HL-60/S4 (cell line): Measurements from ENCODE around the gene FAM216B.
"Not testable (repeated sequence)": the region's sequence is repeated elsewhere in the genome, so short reads cannot be mapped to it uniquely, and the experiment has no call there.

Experiments used
- in situ Hi-C: fragments of 300-500 bp; cut with MboI; formaldehyde crosslinking; loops from 2 replicates; pipeline ENCODE4 v1.14.3; 2022; ENCODE audit warnings: low sequenced_read_pairs

The FAM216B gene

DNA sequence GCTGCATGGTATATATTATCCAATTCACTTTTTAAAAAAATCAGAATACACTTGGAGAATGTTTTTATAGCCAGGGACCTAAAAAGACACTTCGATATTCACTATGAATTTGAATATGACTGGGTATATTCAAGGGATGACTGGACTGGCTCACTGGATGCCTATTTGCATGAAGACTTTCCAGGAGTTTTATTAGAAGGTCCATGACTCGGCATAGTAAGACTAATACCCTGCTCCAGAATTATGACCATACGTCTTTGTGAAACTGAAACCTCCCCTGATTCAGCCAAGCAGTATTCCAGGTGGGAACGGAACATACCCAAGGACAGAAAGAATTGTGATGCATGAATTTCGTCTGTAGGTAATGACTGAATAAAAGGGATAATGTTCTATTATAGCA is 3.9 kb upstream of the FAM216B start:
- in situ Hi-C loops = no loop called here

DNA sequence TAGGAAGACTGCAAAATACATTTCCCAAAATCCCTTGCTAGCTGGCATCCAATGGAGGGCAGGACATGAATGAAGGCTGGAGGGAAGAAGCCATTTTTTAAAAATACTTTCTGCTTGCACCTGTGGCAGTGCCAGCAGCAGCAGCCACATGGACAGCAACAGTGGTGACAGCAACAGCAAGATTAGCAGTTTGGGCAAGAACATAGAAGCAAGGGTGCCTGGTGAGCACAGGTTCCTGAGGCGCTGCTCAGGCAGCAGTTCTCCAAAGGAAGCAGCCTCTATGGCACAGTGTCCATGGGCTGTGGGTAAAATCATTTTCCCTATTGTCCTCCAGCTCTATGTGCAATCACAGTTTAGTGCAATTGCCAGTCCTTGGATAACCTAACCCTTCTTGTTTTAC is 1.3 kb upstream of the FAM216B start:
- in situ Hi-C loops = no loop called here

DNA sequence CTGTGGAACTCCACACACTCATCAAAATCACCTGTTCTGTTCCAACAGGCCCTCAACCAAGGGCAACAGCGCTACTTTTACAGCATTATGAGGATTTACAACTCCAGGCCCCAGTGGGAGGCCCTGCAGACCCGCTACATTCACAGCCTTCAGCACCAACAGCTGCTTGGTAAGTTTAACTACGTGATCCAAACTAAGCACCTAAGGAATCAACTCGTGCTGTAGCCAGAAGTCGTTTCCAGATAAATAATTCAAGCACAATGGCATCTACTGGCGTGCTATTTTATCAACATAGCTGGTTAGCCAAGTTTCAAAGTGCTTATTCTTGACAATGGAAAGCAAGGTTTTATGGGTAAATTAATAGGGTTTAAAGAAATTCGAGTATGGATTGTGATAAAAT is 5.3 kb downstream of the FAM216B start:
- in situ Hi-C loops = no loop called here

DNA sequence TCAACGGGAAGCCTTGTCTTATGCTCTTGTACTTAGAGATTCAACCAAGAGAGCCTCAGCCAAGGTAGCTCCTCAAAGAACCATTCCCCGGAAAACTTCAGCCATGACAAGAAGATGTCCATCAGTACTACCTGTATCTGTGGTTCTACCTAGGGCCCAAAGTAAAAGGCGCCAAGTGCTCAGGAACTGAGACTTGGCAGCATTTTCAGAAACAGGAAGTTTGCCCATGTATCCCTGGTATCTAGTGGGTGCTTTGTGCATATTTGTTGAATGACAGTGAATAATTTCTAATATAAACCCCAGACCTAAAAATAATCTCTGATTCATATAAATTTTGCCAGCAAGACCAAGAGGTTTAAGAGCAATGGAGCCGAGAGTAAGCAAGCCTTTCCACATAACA is 7.2 kb downstream of the FAM216B start:
- in situ Hi-C loops = no loop called here

DNA sequence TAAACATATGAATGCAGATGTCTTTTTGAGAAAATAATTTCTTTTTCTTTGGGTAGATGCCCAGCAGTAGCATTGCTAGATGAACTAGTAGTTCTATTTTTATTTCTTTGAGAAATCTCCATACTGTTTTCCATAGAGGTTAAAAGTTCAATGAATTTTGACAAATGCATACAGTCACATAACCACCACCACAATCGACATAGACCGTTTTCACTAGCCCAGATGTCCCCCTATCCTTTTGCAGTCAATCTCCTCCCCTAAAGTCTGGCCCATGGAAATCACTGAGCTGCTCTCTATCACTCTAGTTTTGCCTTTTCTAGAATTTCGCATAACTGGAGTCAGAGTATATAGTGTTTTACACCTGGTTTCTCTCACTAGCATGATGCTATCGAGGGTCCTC is 10.8 kb downstream of the FAM216B start:
- in situ Hi-C loops = no loop called here

DNA sequence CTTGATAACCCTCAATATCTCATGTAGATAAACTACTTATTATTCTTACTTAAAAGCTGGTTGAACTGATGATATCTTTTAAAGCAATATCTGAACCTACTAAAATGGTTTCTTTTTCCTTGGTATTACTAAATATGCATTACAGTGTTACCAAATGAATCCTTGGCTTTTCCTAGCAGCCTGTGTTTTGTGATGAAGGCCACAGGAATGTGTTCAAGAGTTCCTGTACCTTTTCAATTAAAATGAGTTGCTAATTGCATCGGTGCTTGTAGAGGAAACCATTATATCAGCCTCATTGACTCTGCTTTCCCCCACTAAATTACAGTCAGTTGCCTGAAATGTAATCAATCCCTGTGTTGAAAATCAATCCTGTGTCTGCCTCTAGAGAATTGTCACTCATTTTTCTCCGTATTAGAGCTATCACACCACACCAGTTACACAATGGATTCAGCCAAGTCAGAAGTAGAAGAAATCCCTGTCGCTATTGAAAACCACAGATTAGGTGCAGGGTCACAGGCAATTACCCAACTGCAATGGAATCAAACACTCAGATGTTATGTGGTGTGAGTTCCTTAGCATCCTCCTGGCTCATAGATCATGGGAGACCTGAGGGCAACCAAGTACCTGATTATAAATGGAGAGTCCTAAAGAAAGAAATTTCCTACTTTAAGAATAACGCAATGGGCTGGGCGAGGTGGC is 13.3 kb downstream of the FAM216B start:
- in situ Hi-C loops = no loop called here

DNA sequence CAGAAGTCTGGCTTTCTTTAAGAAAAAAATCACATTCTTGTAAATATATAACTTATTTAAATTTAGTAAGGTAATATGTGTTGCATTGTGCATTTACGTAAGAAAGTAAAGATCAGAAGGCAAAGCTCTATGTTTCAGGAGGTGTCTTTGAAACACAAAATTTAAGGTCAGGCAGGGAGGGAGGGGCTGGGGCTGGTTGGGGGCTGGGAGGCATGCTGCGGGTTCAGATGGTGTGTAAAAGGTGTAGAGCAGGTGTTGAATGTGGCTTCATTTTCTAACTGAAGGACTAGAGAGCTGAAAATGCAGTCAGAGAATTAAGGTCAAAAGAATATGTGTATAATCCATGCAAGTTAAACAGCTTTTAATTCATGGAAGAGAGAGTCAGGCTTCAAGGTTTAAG is 14.3 kb downstream of the FAM216B start:
- in situ Hi-C loops = no loop called here

DNA sequence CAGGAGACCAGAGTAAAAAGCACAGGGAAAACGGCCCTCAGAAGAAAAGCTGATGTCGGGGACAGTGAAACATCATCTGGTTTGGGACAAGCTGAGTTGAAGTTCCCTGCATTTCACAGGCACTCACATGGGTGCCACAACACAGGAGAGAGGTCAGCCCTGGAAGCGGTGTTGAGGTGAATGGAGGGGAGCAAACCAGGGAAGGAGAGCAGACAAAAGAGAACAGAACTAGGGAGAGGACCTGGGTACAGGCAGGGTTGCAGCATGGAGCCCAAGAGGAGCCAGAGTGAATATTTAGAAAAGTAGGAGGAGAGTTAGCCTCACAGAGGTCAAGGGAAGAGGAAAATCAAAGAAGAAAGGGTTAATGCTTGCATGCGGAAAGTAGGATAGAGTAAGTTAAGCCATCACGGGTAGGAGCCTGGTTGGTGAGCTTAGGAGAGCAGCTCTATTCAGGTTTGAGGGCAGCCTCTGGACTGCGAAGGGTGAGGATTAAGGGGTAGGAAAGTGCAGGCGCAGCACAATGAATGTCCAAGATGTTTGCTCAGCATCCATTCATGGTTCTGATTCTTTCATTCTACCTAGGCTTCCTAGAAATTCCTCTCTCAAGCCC is 15.5 kb downstream of the FAM216B start:
- in situ Hi-C loops = no loop called here

DNA sequence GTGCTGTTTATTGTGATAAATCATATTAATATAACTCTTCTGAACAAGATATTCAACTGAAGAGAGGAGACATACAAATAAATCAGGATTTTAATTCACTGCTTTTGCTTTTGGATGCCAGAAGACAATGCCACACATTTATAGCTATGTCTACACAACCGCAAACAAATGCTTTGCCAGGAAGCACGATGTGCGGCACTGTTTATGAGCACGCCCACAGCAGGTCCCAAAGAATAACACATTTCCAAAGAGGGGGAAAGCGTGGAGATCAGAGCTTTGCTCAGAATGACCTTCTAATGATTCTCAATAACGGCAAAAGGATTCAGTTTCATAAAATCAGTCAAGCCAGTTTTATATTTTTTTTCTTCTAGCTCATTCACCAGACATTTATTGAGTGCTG is 16.7 kb downstream of the FAM216B start:
- in situ Hi-C loops = no loop called here

DNA sequence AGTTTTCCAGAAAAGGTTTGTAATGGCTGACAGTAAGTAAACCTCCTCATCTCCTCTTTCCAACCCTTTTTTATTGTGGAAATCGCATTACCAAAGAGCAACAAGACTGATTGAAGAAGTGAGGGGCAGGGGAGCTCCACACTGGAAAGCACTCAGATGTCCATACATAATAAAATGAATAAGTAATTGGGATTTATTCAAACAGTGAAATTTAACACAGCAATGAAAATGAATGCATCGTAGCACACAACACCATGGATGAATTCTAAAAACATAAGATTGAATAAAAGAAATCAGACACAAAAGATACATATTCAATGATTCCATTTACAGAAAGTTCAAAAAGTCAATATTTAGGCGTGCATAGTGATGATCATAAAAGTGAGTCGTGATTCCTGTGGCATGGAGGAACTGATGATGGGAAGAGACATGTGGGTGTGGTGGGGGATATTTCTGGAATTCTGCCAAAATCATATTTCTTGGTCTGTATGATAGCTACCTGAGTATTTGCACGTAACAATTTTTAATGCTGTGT is 18.8 kb downstream of the FAM216B start:
- in situ Hi-C loops = no loop called here

DNA sequence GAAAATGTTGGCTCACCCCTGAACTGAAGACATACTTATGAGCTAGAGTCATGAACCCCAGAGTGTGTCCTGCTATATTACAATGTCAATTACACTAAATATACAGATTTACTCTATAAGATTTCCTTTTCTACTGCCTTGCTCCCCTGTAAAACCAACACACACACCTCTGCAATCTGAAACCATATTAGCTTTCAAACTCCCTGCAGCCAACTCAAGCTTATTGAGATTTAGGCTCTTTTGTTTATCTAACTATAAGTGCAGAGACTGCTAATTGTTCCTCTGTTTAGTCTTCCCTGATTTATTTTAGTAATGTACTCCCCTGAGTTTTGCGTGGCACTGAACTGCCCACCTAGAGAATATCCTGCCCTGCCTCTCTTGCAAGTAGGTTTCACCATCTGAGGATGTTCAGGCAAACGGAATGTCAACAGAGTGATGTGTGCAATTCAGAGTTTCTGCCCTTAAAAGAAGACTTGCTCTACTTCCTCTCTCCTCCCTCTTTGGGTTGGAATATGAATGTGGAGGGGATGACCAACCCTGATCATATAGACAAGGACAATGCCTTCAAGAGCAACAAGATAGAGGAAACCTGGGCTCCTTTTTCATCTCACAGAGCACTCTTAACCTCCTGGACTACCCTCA is 22.3 kb downstream of the FAM216B start:
- in situ Hi-C loops = no loop called here

DNA sequence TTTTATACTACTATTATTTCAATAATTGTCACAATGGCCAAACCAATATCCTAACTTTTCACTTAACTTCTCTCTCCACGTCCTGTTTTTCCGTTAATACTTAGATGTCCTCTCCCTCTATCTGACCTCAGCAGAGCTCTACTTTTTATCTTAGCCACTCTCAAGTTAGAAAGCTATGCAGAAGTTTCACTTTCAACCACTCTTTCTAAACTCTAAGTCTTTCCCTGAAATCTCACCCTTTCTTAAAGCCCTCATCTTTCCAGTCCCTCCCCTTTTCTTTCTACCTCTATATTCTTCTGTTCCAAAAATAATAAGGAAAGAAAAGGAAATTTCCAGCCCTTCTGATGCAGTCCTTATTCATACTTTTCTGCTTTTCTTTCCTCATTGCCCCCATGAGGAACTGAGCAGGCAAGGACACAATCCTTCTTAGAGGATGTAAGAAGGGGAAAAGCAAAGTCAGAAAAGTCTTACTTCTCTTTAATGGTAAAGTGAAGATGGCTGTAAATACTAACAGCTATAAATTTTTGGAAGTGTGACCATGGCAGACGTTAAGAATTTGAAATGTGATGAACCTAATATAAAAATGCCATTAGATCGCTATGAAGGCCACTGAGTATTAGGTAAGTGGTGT is 23.0 kb downstream of the FAM216B start:
- in situ Hi-C loops = no loop called here

DNA sequence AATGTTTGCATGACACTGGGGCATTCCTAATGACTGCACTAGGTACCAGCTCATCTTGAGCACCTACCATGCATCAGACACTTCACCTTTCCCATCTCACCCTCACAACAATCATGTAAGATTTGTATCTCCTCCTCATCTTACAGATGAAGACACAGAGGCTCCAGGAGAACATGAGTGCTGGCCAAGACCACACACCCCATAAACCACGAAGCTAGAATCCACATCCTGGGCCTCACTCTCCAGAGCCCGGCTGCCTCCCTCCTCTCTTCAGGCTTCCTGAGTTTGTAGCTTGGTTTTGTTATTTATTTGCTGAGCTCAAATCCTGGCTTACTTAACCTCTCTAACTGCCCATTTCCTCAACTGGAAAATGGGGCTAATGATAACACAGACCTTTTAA is 25.9 kb downstream of the FAM216B start:
- in situ Hi-C loops = no loop called here

DNA sequence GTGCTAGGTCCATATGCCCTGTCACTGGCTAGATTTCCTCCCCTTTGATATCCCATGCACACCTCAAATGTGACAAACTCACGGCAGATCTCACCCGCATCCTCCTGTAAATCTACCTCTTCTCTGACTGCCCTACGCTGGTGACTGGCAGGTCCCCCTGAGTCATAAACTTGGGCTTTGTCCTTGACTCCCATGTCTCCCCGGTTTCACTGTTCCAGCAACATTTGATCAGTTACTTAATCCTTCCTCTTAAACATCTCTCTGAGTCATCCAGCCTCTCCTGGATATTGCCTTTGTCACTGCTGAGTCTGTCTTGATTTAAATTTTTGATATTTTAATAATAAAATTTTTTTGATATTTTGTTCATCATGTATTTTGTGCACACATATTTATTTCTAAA is 26.5 kb downstream of the FAM216B start:
- in situ Hi-C loops = no loop called here

DNA sequence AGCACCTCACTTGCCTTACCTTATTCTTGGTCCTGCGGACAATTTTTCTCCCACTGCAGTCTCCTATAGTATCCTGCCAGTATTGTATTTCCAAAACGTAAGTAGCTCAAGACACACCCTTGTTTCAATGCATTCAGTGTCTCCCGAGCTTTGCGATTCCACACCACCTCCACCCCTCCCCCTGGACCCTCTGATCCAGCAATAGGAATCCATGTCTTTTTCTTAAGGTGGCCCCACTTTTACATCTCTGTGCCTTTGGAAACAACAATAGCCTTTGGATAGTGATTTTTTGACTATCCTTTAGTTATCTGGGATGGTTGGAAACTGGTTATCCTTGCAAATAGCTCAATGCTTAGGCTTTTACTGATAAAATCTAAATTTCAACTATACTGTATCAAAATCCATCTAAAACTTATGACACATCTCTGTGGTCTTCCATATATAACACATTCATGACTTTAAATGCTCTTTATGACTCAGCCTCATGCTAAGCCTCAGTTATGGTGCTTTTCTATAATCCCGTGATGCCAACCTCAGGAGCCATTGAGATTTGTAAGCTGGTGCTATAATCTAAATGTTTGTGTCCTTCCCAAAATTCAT is 27.1 kb downstream of the FAM216B start:
- in situ Hi-C loops = no loop called here

DNA sequence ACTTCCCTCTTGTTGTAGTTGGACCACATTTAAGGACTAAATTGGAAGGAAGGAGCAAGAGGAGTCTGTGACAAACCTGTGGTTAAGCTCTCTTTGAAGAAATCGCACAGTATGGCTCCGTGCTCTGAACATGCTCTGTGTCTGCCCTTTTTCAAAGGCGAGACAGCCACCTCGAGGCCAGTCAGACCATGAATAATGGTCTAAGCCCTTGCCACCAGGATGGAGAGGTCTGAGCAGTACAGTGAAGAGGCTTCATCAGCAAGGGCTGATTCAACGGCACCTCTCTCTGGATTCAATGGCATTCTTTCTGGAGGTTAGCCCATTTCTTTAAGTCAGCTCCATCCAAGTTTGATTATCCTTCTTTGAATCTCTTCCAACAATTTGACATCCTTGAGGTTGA is 30.9 kb downstream of the FAM216B start:
- in situ Hi-C loops = no loop called here

DNA sequence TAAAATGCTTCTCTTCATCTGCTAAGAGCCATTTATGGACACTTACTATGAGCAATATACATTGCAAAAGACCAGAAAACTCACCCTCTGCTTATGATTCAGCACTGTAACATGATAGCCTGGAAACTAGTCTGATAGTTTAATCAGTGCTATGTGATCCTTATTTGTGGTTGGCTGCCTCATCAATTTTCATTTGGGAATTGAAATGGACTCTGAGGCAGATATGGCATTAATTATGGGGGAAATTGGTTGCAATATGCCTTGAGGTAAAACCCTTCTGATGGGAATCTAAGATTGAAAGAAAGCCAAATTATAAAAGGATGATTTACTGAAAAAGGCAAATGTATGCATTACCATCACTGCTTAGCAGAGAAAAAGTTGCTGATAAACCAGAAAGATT is 33.5 kb downstream of the FAM216B start:
- in situ Hi-C loops = no loop called here

DNA sequence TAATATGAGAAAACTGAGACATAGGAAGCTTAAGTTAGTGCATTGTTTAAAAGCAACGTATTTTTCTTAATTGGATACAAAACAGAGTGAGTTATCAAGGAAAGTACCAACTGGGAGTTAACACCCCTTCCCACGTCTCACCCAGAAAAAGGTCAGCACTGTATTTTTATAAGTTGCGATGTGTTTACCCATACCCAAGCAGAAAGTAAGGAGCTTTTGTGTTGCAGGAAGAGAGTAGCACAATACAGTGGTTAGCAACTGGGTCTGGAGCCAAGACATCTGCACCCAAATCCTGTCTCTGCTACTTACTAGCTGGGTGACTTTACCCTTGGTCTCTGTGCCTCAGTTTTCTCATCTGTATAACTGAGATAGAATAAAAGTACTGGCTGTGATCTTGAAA is 34.3 kb downstream of the FAM216B start:
- in situ Hi-C loops = no loop called here

DNA sequence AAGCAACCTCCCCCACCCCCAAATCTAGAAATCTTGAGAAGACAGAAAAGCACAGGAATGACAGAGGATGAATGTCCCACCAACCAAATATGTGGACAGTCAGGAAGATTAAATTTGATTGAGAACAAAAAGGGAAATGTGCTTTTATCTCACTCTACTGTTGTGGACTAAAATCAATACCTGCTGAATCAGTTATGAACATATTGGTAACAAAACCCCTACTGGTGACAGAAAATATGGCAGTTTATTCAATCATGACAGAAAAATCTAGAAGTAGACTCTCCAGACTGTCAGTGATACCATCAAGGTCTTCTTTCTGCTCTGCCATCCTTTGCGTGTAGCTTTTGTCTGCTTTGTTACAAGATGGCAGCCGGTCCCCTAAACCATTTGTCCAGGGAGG is 35.2 kb downstream of the FAM216B start:
- in situ Hi-C loops = no loop called here

DNA sequence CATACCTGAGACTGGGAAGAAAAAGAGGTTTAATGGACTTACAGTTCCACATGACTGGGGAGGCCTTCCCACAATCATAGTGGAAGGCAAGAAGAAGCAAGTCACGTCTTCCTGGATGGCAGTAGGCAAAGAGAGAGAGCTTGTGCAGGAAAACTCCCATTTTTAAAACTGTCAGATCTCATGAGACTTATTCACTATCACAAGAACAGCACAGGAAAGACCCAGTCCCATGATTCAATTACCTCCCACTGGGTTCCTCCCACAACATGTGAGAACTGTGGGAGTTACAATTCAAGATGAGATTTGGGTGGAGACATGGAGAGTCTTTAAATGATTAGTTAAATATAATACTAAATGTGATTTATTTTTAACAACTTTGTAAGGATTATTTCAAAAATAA is 38.3 kb downstream of the FAM216B start:
- in situ Hi-C loops = not testable (repeated sequence)

DNA sequence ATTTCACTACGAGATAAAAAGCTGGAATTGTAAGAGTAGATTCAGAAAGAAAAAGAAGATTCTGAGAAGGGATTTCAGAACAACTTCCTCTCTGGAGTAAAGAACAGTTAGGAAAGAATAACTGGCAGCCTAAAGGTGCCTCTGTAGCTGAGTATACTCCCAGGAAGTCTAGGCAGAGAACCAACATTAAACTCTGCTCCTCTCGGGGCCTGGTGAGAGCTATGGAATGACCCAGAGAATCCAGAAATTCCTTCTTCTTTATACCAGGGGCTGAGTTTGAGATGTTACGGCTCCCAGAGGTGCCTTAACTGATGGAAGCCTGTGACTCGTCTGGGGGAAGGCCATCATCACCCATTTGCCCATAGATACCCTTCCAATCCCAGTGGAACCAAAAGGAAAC is 39.1 kb downstream of the FAM216B start:
- in situ Hi-C loops = no loop called here
